Thyroid gland (tissue), 4 donors: ENCODE data around the gene VPS11.

Experiments
- CTCF ChIP-seq, 6 experiments: fragments of 200-600 bp in 3 of 6; fragments of 450-650 bp in 3 of 6; sonication (generic) in 3 of 6; IDR thresholded peaks; one replicate each; pipeline ENCODE4 v1.5.1; 2016 to 2019; ENCODE audit warnings: antibody characterized with exemption in 6 of 6, mild to moderate bottlenecking in 2 of 6, inconsistent platforms in 1 of 6, moderate library complexity in 1 of 6
- POLR2A ChIP-seq, 2 donors: fragments of 450-650 bp; IDR thresholded peaks; one replicate each; pipeline ENCODE4 v1.6.1; 2017; ENCODE audit warnings: antibody characterized with exemption in 2 of 2, mild to moderate bottlenecking in 2 of 2, moderate library complexity in 1 of 2

GRCh38 chr11:119057000-119057769 is 10.4 kb upstream of the VPS11 start, which contains the start of gene HYOU1:
- TF ChIP-seq POLR2A (IDR thresholded peaks at IDR 0.05), result peak in 1 of 2 donors; percentile 82
- TF ChIP-seq CTCF (IDR thresholded peaks at IDR 0.05), result peak in 2 of 6 experiments; percentile 17 to 19
